Fibroblast of the aortic adventitia (primary cell): ENCODE data around the gene EPN2. TPM values are rescaled to one million over a fixed set of nuclear protein-coding genes. Genes with fewer than 3 reads are reported as not detected.

Source experiments
- DNase-seq: peaks from one replicate; pipeline ENCODE4 v3.0.0-alpha.2; 2010; ENCODE audit warnings: low read depth
- H3K4me3 ChIP-seq: 2 replicates; pipeline ENCODE4 v1.5.1; 2011; ENCODE audit warnings: low read depth, mild to moderate bottlenecking, control low read depth, low read length, moderate library complexity
- small RNA-seq: library from RNA; depleted of rRNA; stranded (forward); fragments of <200 nt; gene quantifications from one replicate; pipeline ENCODE3, GENCODE V24; 2012
- total RNA-seq: library from RNA; depleted of rRNA; stranded (reverse); fragments of >200 nt; gene quantifications from 2 replicates; pipeline ENCODE4 v1.2.3, GENCODE V29; 2012; ENCODE audit warnings: low replicate concordance
- TF ChIP-seq, protein P1 (sequence below): IDR thresholded peaks from 2 replicates; pipeline ENCODE4 v1.5.1; 2011; ENCODE audit warnings: mild to moderate bottlenecking, low read length, control low read depth, inconsistent platforms; ENCODE audit not compliant: insufficient read depth

EPN2 gene
- total RNA-seq, 1 donor, result 30.7 TPM

DNA sequence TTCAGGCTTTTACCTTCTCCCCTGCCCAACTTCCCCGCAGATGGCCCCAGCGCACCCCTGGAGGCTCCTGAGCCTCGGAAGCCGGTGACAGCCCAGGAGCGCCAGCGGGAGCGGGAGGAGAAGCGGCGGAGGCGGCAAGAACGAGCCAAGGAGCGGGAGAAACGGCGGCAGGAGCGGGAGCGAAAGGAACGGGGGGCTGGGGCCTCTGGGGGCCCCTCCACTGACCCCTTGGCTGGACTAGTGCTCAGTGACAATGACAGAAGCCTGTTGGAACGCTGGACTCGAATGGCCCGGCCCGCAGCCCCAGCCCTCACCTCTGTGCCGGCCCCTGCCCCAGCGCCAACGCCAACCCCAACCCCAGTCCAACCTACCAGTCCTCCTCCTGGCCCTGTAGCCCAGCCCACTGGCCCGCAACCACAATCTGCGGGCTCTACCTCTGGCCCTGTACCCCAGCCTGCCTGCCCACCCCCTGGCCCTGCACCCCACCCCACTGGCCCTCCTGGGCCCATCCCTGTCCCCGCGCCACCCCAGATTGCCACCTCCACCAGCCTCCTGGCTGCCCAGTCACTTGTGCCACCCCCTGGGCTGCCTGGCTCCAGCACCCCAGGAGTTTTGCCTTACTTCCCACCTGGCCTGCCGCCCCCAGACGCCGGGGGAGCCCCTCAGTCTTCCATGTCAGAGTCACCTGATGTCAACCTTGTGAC is 144.7 kb downstream of the EPN2 start:
- no peak overlapping the region for H3K4me3 ChIP-seq
- TF ChIP-seq, protein P1, sequence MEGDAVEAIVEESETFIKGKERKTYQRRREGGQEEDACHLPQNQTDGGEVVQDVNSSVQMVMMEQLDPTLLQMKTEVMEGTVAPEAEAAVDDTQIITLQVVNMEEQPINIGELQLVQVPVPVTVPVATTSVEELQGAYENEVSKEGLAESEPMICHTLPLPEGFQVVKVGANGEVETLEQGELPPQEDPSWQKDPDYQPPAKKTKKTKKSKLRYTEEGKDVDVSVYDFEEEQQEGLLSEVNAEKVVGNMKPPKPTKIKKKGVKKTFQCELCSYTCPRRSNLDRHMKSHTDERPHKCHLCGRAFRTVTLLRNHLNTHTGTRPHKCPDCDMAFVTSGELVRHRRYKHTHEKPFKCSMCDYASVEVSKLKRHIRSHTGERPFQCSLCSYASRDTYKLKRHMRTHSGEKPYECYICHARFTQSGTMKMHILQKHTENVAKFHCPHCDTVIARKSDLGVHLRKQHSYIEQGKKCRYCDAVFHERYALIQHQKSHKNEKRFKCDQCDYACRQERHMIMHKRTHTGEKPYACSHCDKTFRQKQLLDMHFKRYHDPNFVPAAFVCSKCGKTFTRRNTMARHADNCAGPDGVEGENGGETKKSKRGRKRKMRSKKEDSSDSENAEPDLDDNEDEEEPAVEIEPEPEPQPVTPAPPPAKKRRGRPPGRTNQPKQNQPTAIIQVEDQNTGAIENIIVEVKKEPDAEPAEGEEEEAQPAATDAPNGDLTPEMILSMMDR, result no peak
- no peak for DNase-seq

DNA sequence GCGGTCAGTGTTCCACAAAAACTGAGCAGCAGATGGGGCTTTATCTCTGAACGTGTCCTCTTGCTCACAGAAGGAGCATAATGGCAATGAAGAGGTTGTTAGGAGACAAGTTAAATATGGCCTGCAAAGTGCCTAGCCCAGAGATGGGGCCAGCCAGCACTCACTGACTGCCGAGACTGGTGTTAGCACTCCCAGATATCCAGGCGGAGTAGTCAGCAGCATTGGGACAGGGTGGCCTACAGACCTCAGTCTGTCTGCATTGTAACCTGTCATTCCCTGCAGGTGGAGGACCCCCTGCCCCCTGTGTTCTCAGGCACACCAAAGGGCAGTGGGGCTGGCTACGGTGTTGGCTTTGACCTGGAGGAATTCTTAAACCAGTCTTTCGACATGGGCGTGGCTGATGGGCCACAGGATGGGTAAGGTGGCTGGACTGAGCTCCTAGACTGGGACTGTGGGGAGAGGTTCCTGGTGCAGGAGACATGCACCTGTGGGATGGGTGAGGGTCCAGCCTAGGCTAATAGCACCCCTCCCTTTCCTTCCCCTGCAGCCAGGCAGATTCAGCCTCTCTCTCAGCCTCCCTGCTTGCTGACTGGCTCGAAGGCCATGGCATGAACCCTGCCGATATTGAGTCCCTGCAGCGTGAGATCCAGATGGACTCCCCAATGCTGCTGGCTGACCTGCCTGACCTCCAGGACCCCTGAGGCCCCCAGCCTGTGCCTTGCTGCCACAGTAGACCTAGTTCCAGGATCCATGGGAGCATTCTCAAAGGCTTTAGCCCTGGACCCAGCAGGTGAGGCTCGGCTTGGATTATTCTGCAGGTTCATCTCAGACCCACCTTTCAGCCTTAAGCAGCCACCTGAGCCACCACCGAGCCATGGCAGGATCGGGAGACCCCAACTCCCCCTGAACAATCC is 145.6 kb downstream of the EPN2 start:
- H3K4me3 ChIP-seq, result no peak overlapping the region
- no peak for DNase-seq
- TF ChIP-seq, protein P1, result no peak

- peak; percentile 35 for DNase-seq
- TF ChIP-seq, protein P1, result no peak
- peak overlapping the region; percentile 28 for H3K4me3 ChIP-seq
Measured at GRCh38 chr17:19383681-19384470, 146.7 kb downstream of the EPN2 start.

DNA sequence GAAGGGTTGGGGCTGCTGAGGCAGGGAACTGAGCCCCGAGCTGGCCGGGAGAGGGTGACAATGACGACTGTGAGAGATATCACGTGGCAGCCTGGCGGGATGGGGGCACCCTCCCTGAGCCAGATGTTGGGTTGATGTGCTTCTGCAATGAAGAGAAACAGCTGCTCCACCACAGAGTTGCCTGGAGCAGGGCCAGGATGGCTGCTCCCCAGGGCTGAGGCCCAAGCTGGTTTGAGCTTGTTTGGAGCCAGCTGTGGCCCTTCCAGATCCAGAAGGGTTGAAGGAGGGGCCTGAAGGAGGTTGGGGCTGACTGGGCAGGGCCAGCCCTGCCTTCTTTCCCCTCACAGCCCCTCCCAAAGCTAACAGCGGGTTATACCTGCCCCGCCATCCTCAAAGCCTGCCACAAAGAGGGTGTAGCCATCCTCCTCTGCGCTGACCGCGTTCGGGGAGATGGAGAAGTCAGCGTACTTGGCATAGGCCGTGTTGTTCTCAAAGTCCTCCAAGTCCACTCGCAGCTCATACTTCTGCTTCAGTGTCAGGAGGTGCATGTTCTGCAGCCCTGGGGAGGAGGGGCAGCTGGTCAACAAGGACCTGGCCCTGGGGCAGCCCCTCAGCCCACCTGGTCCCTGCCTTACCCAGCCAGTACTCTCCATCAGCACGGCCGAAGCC is 147.7 kb downstream of the EPN2 start:
- TF ChIP-seq, protein P1, result no peak
- peak; percentile 98 for DNase-seq
- peak overlapping the region; percentile 78 for H3K4me3 ChIP-seq

GRCh38 chr17:19385521-19385983 is 148.4 kb downstream of the EPN2 start:
- peak overlapping the region; percentile 78 for H3K4me3 ChIP-seq
- TF ChIP-seq, protein P1, result no peak
- no peak for DNase-seq

Small RNAs within 50 kb of the gene (small RNA-seq; reads per million reads assigned to genes)
- gene MIR1180, result 1.8 reads per million, percentile 65 among the genes with 10 or more reads in this experiment

Other genes starting within 250 kb of the EPN2 start
- 4.4 and 9.5 TPM in 2 replicates for gene FAM83G, start 232.6 kb upstream of the EPN2 start, total RNA-seq
- gene GRAP, start 190.4 kb upstream of the EPN2 start, total RNA-seq, result under 0.01 TPM in 1 of 2 replicates, not detected in the other
- gene GRAPL, start 109.8 kb upstream of the EPN2 start, total RNA-seq, result not detected in 2 replicates
- 8.2 and 19.9 TPM in 2 replicates for gene B9D1, start 125.4 kb downstream of the EPN2 start, total RNA-seq
- gene MAPK7, start 141.1 kb downstream of the EPN2 start, total RNA-seq, result 18.0 and 24.0 TPM in 2 replicates
- 20.2 and 89.6 TPM in 2 replicates for gene MFAP4, start 149.8 kb downstream of the EPN2 start, total RNA-seq
- 0.36 and 2.3 TPM in 2 replicates for gene RNF112, start 173.9 kb downstream of the EPN2 start, total RNA-seq